Lower leg skin (tissue), 4 donors: ENCODE measurements around the gene WDR6. TPM values are rescaled to one million over a fixed set of nuclear protein-coding genes. Genes with fewer than 3 reads are reported as not detected.

ENCODE experiments used
- DNase-seq, 2 donors: peaks; one replicate each; pipeline ENCODE4 v3.0.0-alpha.2; 2019; ENCODE audit warnings: low spot score in 2 of 2
- H3K4me3 ChIP-seq: fragments of 200-600 bp; sonication (generic); 2 replicates; pipeline ENCODE4 v1.5.1; 2017; ENCODE audit warnings: mild to moderate bottlenecking, low read depth; ENCODE audit not compliant: poor library complexity, severe bottlenecking
- POLR2A ChIP-seq, 2 donors: fragments of 450-650 bp; IDR thresholded peaks; one replicate each; pipeline ENCODE4 v1.6.1; 2016 to 2017; ENCODE audit warnings: antibody characterized with exemption in 2 of 2, mild to moderate bottlenecking in 1 of 2, moderate library complexity in 1 of 2
- whole genome bisulfite sequencing, 2 donors: methylation state at CpG; one replicate each; pipeline ENCODE4 v1.1.5; 2018; 5-methylcytosine and 5-hydroxymethylcytosine counted together
- intact Hi-C: fragments of 100-400 bp; cut with DNase I; formaldehyde crosslinking; loops from one replicate; pipeline ENCODE4 v1.15.0; 2023; ENCODE audit warnings: low total_unique reads
- total RNA-seq, 4 donors: library from RNA; depleted of rRNA; stranded (reverse); fragments of >200 nt; gene quantifications; one replicate each; pipeline ENCODE4 v1.1.0, GENCODE V29; 2016
- TF ChIP-seq, protein P1 (sequence below), 3 donors: fragments of 450-650 bp; IDR thresholded peaks; one replicate each; pipeline ENCODE4 v1.5.1; 2016; ENCODE audit warnings: antibody characterized with exemption in 3 of 3, mild to moderate bottlenecking in 3 of 3, moderate library complexity in 2 of 3

WDR6 gene
- total RNA-seq, 4 donors from 2014 or later: 39.5 to 86.9 (median 49.8) TPM

DNA sequence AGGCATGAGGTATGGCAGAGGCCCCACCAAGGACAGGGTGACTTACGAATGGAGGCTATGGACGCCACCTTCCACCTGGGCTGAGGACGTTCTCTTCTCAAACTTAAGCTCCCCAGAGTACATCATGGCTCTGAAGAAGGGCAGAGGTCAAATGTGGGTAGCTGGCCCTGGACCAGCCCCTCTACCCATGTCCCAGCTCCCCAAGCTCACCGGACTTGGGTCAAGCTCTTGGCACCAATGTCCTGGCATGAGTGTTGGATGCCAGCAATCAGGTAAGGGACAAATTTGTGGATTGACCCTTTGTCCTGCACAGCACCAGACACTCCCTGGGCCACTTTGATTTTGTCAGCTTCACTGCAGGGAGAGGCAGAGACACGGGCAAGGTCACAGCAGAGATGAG lies 17.3 kb downstream of the WDR6 start:
- TF ChIP-seq POLR2A (IDR thresholded peaks at IDR 0.05): no peak
- TF ChIP-seq, protein P1, sequence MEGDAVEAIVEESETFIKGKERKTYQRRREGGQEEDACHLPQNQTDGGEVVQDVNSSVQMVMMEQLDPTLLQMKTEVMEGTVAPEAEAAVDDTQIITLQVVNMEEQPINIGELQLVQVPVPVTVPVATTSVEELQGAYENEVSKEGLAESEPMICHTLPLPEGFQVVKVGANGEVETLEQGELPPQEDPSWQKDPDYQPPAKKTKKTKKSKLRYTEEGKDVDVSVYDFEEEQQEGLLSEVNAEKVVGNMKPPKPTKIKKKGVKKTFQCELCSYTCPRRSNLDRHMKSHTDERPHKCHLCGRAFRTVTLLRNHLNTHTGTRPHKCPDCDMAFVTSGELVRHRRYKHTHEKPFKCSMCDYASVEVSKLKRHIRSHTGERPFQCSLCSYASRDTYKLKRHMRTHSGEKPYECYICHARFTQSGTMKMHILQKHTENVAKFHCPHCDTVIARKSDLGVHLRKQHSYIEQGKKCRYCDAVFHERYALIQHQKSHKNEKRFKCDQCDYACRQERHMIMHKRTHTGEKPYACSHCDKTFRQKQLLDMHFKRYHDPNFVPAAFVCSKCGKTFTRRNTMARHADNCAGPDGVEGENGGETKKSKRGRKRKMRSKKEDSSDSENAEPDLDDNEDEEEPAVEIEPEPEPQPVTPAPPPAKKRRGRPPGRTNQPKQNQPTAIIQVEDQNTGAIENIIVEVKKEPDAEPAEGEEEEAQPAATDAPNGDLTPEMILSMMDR (IDR thresholded peaks at IDR 0.05): no peak
- intact Hi-C loops: no loop called here
- 75 to 83% methylated on average over 5 of the region's 5 CpGs for WGBS, 2 donors
- H3K4me3 ChIP-seq: no peak overlapping the region
- DNase-seq: no peak

DNA sequence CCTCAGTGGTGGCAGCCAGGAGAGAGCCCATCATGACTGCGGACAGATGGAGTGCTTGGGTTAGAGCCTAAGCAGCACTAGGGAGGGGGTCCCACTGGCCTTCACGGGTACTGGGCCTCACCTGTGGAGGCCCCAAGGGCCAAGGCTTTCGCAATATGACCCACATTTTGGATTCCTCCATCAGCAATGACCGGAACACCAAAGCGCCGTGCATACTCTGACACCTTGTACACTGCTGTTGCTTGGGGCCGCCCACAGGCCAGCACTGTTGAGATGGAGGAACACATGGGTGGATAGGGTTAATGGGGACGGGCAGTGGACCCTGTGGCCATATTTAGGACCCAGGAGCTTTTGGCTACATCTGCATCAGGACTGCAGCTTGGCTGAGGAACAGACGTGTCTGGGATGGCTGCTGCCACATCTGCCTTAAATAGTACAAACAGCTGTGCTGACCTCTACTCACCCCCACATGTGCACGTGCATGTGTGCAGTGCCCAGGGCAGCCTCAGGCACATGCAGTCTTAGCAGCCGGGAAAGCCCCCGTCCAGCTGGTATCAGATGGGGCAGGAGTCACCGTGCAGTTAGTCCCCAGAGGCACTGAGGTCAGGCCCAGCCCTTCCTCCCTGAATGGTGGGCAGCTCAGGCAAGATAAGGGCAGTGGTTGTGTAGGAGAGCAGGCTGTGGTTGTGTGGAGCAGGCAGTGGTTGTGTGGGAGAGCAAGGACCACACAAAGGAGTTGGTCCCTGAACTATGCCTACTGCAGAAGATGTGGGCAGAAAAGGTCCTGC lies 18.0 kb downstream of the WDR6 start:
- DNase-seq: no peak
- no peak overlapping the region for H3K4me3 ChIP-seq

GRCh38 chr3:49025793-49026520 lies 18.8 kb downstream of the WDR6 start:
- TF ChIP-seq, protein P1 (IDR thresholded peaks at IDR 0.05): no peak
- no peak for TF ChIP-seq POLR2A (IDR thresholded peaks at IDR 0.05)
- no peak for DNase-seq
- no peak overlapping the region for H3K4me3 ChIP-seq
- WGBS, 2 donors: 88 to 90% methylated on average over 8 of the region's 8 CpGs
- intact Hi-C loops: no loop called here

More for the DNA sequence above, 18.0 kb downstream of the WDR6 start:
- intact Hi-C loops: no loop called here
- WGBS, 2 donors: 56 to 71% methylated on average over 8 to 13 of the region's 13 CpGs
- TF ChIP-seq, protein P1 (IDR thresholded peaks at IDR 0.05): no peak
- no peak for TF ChIP-seq POLR2A (IDR thresholded peaks at IDR 0.05)

DNA sequence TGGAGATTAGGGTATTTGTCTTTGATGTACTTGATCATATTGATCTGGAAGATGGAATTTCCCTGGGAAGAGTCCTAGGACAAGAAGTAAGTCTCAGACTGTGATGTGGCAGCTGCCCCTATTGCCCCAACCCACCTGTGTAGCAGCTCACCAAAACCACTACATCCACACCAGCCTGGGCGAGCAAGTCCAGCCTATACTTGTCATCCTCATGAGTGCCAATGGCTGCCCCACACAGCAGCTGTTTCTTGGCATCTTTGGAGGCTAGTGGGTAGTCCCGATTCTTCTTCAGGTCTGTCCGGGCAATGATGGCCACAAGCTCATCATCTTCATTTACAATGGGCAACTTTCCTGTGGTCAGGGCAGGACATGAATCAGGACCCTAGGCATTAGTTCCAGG lies 19.3 kb downstream of the WDR6 start:
- 84 to 92% methylated on average over 3 of the region's 3 CpGs for WGBS, 2 donors
- intact Hi-C loops: no loop called here
- no peak for DNase-seq
- no peak overlapping the region for H3K4me3 ChIP-seq
- TF ChIP-seq, protein P1 (IDR thresholded peaks at IDR 0.05): no peak
- no peak for TF ChIP-seq POLR2A (IDR thresholded peaks at IDR 0.05)

DNA sequence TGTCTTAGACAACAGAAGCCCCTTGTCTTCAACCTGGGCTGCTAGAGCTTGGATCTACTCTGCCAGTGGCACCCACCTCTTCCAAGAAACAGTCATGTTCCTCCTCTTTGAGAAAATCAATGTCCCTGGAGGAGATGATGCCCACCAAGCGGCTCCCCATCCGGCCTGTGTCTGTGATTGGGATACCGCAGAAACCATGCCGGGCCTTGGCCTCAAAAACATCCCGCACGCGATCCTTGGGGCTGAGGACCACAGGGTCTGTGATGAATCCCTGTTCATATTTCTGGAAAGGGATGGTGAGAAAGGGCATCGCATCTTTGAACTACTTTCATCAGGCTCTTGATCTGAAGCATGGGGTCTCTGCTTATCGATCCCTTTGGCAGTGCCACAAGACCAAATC lies 20.4 kb downstream of the WDR6 start:
- 94 to 97% methylated on average over 9 of the region's 9 CpGs for WGBS, 2 donors
- TF ChIP-seq POLR2A (IDR thresholded peaks at IDR 0.05): no peak
- TF ChIP-seq, protein P1 (IDR thresholded peaks at IDR 0.05): no peak
- intact Hi-C loops: no loop called here
- DNase-seq: no peak
- no peak overlapping the region for H3K4me3 ChIP-seq
